GM18519 (cell line): ENCODE data around the gene SEC24C.
A peak's percentile ranks its signal among the peaks of the same experiment; 100 is the strongest.

ENCODE experiments used
- ATAC-seq: cut with Tn5 transposase; IDR thresholded peaks from one replicate; pipeline ENCODE4 v1.9.1; 2021; ENCODE audit warnings: mild to moderate bottlenecking, moderate library complexity; ENCODE audit not compliant: unreplicated experiment, low FRiP score

The SEC24C gene

GRCh38 chr10:73808021-73808815, 64.0 kb downstream of the SEC24C start:
- no peak for ATAC-seq

GRCh38 chr10:73809061-73809818, 65.1 kb downstream of the SEC24C start:
- ATAC-seq: no peak

DNA sequence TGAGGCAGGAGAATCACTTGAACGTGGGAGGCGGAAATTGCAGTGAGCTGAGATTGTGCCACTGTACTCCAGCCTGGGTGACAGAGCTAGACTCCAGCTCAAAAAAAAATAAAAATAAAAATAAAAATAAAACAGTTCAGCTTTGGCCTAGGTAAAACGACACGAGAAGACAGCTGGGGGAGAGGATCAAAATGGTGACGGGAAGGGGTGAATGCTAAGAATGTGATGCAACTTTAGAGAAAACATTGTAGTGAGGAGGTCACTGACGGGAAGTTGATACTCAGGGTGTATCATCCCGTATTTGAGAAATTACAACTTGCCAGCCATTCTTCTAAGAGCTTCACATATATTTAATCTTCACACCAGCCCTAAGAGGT, 66.2 kb downstream of the SEC24C start:
- no peak for ATAC-seq

- peak; percentile 19 for ATAC-seq
Observed at GRCh38 chr10:73810735-73811465, 66.7 kb downstream of the SEC24C start.

- no peak for ATAC-seq
Observed at GRCh38 chr10:73812657-73813056, 68.5 kb downstream of the SEC24C start.

- ATAC-seq: no peak
Observed at GRCh38 chr10:73813333-73813732, 69.2 kb downstream of the SEC24C start.

DNA sequence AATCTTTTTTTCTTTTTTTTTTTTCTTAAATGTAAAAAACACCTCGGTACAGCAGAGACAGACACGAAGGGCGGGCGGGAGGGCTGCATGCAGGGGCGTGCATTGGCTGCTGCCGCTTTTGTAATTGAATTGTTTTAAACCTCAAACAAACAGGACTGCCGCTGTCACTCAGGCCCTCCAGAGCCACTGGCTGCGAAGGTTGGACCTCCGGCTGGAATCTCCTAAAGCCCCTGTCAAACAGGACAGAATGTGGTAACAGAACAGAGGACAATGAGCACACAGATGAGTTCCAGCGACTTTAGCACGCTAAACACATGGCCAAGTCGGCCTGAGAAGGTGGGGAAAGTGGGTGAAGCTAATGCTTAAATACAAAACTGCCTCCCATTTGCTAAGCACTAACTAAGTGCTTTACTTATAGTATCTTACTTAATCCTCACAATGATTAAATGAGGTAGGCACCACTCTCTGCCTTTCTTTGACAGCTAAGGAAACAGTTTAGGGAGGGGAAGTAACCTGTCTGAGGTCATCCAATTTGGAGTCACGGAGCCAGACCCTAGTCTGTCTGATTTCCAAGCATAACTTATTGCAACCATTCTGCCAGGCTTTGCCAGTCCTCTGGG, 70.2 kb downstream of the SEC24C start:
- no peak for ATAC-seq

DNA sequence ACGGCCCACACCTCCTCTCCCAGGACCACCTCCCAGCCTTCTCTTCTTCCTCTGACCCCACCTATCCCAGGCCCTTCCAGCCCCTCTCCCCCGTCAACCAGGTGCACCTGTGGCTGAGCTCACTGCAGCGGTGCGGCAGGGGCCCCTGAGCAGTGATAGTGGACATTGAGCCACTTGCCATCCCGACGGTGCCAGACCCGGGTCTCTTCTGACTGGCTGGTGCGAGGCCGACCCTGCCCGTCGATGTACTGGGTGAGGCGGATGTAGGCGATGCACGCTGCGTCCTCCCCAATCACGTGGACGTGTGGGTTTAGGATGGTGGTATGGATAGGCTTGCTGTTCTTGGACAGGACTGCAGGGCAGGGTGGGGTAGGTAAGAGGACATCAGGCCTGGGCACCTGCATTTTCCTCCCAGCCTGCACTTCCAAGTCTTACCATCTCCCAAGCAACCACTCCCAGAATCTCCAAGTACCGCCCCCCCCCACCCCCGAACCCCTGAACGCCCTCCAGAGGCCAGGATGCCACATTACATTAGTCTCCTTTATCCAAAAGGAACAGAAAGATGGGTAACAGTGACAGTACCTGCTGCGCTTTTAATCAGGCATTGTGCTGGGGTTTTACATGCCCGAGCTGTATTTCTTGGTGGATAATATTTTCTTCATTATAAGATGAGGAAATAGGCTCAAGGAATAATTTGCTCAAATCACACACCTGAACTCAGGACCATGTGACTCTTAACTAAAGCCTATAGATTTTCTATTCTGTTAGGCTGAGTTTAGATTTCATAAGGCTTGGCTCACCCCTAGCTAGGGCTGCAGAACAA, 70.9 kb downstream of the SEC24C start:
- ATAC-seq: no peak

- ATAC-seq: no peak
Observed at GRCh38 chr10:73815719-73816030, 71.5 kb downstream of the SEC24C start.

- ATAC-seq: no peak
Observed at GRCh38 chr10:73816917-73817729, 73.0 kb downstream of the SEC24C start.

DNA sequence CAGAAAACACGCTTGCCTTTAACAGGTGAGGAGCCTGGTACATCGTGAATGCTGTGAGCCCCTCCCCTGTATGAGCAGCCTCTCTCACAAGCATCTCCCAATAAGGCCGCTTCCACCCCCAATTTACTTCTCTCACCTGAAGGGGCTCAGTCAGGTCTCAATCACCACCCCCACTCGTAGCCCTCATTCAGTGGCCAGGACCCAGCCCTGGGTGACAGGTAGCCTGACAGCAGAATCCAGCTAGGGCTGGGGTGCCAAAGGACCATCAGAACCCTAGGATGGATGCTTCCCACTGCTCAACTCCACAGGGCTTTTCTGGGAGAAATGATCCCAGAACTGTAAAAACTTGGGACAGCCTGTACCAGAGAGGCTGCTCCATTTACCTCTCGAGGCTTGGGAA, 73.7 kb downstream of the SEC24C start:
- ATAC-seq: no peak

- ATAC-seq: no peak
Observed at GRCh38 chr10:73818402-73818801, 74.2 kb downstream of the SEC24C start.

DNA sequence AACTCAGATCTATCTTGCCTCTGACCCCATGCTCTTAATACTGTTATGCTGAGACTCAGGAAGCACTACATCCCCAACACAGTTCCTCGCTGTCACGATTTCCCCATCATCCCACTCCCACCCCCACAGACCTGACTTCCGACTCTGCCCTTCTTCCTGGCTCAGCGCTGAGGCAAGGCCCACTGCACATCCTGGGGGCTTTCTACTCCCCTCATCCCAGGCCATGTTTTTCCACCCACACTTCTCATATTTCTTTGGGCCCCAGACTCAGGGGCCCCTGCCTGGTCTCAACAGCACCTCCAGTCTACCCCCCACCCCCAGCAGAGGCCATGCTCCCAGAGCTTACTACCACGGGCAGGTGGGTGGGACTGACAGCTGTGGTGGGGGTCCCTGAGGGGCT, 74.9 kb downstream of the SEC24C start:
- no peak for ATAC-seq

- no peak for ATAC-seq
Observed at GRCh38 chr10:73819513-73820093, 75.4 kb downstream of the SEC24C start.
